ENCODE measurements around the gene TUBB6.

DNA sequence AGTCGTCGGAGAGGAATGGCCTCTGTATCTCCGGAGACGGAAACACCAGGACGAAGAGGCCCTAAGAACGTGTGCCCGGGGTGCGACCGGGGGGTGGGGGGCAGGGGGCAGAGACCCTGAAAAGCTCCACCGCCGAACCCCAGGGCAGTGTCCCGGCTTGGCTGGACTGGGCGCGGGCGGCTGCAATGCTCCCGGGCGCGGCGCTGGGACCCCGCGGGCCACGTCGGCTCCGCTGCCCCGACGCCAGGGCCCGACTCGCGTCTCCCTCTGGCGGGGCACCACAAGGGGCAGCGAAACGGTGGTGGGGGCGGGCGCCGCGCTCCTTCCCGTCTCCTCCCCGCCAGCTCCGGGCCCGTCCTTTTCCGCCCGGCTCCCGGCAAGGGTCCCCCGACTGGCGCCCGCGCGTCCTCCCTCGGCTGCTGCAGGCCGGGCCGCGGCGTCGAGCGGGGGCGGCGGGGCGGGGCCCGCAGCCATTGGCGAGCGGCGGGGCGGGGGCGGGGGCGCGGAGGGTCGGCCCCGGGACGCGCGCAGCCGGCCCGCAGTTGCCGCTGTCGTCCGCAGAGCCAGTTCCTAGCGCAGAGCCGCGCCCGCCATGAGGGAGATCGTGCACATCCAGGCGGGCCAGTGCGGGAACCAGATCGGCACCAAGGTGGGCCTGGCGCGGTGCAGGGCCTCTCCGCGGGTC is at the start of gene TUBB6:
- TF ChIP-seq, protein P1, sequence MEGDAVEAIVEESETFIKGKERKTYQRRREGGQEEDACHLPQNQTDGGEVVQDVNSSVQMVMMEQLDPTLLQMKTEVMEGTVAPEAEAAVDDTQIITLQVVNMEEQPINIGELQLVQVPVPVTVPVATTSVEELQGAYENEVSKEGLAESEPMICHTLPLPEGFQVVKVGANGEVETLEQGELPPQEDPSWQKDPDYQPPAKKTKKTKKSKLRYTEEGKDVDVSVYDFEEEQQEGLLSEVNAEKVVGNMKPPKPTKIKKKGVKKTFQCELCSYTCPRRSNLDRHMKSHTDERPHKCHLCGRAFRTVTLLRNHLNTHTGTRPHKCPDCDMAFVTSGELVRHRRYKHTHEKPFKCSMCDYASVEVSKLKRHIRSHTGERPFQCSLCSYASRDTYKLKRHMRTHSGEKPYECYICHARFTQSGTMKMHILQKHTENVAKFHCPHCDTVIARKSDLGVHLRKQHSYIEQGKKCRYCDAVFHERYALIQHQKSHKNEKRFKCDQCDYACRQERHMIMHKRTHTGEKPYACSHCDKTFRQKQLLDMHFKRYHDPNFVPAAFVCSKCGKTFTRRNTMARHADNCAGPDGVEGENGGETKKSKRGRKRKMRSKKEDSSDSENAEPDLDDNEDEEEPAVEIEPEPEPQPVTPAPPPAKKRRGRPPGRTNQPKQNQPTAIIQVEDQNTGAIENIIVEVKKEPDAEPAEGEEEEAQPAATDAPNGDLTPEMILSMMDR (IDR thresholded peaks at IDR 0.05; ENCODE audit: poor library complexity, severe bottlenecking), result no peak
- TF ChIP-seq TAF1 (IDR thresholded peaks at IDR 0.05; ENCODE audit: low read depth) (no peak), EZH2 (IDR thresholded peaks at IDR 0.05; ENCODE audit: borderline replicate concordance, insufficient read depth, low read length, poor library complexity, severe bottlenecking) (no peak), POLR2AphosphoS5 (IDR thresholded peaks at IDR 0.05) (no peak), MXI1 (conservative IDR thresholded peaks at IDR 0.05; ENCODE audit: poor library complexity, severe bottlenecking) (no peak), EP300 (conservative IDR thresholded peaks at IDR 0.05; ENCODE audit: poor library complexity, severe bottlenecking) (no peak), RAD21 (conservative IDR thresholded peaks at IDR 0.05) (no peak)
- TF ChIP-seq, protein P2, sequence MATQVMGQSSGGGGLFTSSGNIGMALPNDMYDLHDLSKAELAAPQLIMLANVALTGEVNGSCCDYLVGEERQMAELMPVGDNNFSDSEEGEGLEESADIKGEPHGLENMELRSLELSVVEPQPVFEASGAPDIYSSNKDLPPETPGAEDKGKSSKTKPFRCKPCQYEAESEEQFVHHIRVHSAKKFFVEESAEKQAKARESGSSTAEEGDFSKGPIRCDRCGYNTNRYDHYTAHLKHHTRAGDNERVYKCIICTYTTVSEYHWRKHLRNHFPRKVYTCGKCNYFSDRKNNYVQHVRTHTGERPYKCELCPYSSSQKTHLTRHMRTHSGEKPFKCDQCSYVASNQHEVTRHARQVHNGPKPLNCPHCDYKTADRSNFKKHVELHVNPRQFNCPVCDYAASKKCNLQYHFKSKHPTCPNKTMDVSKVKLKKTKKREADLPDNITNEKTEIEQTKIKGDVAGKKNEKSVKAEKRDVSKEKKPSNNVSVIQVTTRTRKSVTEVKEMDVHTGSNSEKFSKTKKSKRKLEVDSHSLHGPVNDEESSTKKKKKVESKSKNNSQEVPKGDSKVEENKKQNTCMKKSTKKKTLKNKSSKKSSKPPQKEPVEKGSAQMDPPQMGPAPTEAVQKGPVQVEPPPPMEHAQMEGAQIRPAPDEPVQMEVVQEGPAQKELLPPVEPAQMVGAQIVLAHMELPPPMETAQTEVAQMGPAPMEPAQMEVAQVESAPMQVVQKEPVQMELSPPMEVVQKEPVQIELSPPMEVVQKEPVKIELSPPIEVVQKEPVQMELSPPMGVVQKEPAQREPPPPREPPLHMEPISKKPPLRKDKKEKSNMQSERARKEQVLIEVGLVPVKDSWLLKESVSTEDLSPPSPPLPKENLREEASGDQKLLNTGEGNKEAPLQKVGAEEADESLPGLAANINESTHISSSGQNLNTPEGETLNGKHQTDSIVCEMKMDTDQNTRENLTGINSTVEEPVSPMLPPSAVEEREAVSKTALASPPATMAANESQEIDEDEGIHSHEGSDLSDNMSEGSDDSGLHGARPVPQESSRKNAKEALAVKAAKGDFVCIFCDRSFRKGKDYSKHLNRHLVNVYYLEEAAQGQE (IDR thresholded peaks at IDR 0.05; ENCODE audit: borderline replicate concordance), result no peak

Measured in neural cell (in vitro differentiated cells).